ENCODE results near the gene ZNF407.

The ZNF407 gene

GRCh38 chr18:74795751-74796150, 198.1 kb downstream of the ZNF407 start:
- no peak for FAIRE-seq

GRCh38 chr18:74796211-74796610, 198.5 kb downstream of the ZNF407 start:
- FAIRE-seq = no peak

GRCh38 chr18:74796841-74797576, 199.3 kb downstream of the ZNF407 start:
- FAIRE-seq = no peak

- FAIRE-seq = no peak
Observed at GRCh38 chr18:74797577-74798151, 200.0 kb downstream of the ZNF407 start.

GRCh38 chr18:74799542-74799941, 201.9 kb downstream of the ZNF407 start:
- FAIRE-seq = no peak

- no peak for FAIRE-seq
Observed at GRCh38 chr18:74800098-74800497, 202.4 kb downstream of the ZNF407 start.

GRCh38 chr18:74803117-74803516, 205.4 kb downstream of the ZNF407 start:
- no peak for FAIRE-seq

- FAIRE-seq = no peak
Observed at GRCh38 chr18:74803769-74804168, 206.1 kb downstream of the ZNF407 start.

- no peak for FAIRE-seq
Observed at GRCh38 chr18:74804677-74805076, 207.0 kb downstream of the ZNF407 start.

GRCh38 chr18:74806073-74806472, 208.4 kb downstream of the ZNF407 start:
- no peak for FAIRE-seq

GRCh38 chr18:74806700-74807416, 209.2 kb downstream of the ZNF407 start:
- FAIRE-seq = no peak

GRCh38 chr18:74817576-74817975, 219.9 kb downstream of the ZNF407 start:
- no peak for FAIRE-seq

- no peak for FAIRE-seq
Observed at GRCh38 chr18:74818516-74819175, 221.0 kb downstream of the ZNF407 start.

- FAIRE-seq = no peak
Observed at GRCh38 chr18:74819433-74820059, 221.9 kb downstream of the ZNF407 start.

GRCh38 chr18:74820160-74820780, 222.6 kb downstream of the ZNF407 start:
- FAIRE-seq = no peak

- FAIRE-seq = no peak
Observed at GRCh38 chr18:74825460-74825859, 227.8 kb downstream of the ZNF407 start.

GRCh38 chr18:74826572-74826971, 228.9 kb downstream of the ZNF407 start:
- FAIRE-seq = no peak

GRCh38 chr18:74828200-74828599, 230.5 kb downstream of the ZNF407 start:
- FAIRE-seq = no peak

- no peak for FAIRE-seq
Observed at GRCh38 chr18:74831571-74832250, 234.0 kb downstream of the ZNF407 start.

- no peak for FAIRE-seq
Observed at GRCh38 chr18:74832381-74832780, 234.7 kb downstream of the ZNF407 start.

GRCh38 chr18:74832999-74833398, 235.3 kb downstream of the ZNF407 start:
- no peak for FAIRE-seq

Measured in TTC549 (cell line).